ENCODE data around the gene RNF14.

GRCh38 chr5:141944076-141944475 lies 24.8 kb upstream of the RNF14 start:
- TF ChIP-seq, protein P1, sequence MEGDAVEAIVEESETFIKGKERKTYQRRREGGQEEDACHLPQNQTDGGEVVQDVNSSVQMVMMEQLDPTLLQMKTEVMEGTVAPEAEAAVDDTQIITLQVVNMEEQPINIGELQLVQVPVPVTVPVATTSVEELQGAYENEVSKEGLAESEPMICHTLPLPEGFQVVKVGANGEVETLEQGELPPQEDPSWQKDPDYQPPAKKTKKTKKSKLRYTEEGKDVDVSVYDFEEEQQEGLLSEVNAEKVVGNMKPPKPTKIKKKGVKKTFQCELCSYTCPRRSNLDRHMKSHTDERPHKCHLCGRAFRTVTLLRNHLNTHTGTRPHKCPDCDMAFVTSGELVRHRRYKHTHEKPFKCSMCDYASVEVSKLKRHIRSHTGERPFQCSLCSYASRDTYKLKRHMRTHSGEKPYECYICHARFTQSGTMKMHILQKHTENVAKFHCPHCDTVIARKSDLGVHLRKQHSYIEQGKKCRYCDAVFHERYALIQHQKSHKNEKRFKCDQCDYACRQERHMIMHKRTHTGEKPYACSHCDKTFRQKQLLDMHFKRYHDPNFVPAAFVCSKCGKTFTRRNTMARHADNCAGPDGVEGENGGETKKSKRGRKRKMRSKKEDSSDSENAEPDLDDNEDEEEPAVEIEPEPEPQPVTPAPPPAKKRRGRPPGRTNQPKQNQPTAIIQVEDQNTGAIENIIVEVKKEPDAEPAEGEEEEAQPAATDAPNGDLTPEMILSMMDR (conservative IDR thresholded peaks at IDR 0.05), result no peak
- TF ChIP-seq EZH2 (IDR thresholded peaks at IDR 0.05; ENCODE audit: low read depth), result no peak
